Mucosa of descending colon (tissue), 3 donors: ENCODE results near the gene CORO1C. TPM values are rescaled to one million over a fixed set of nuclear protein-coding genes. Genes with fewer than 3 reads are reported as not detected.

ENCODE experiments used
- ATAC-seq: fragments of 200-7000 bp; cut with Tn5 transposase; one replicate; pipeline ENCODE4 v1.9.1; 2020; ENCODE audit warnings: mild to moderate bottlenecking, moderate library complexity
- DNase-seq, 3 donors: peaks; one replicate each; pipeline ENCODE4 v3.0.0-alpha.2; 2020
- H3K36me3 ChIP-seq: fragments of 200-600 bp; one replicate; pipeline ENCODE4 v1.8.0; 2021; ENCODE audit warnings: low read depth, mild to moderate bottlenecking
- H3K4me1 ChIP-seq: fragments of 200-600 bp; one replicate; pipeline ENCODE4 v1.8.0; 2021; ENCODE audit warnings: low read depth, mild to moderate bottlenecking
- H3K4me3 ChIP-seq: fragments of 200-600 bp; one replicate; pipeline ENCODE4 v1.8.0; 2021; ENCODE audit warnings: mild to moderate bottlenecking
- H3K9me3 ChIP-seq: fragments of 200-600 bp; one replicate; pipeline ENCODE4 v1.8.0; 2021; ENCODE audit warnings: mild to moderate bottlenecking
- CTCF ChIP-seq: fragments of 200-600 bp; IDR thresholded peaks from one replicate; pipeline ENCODE4 v1.8.0; 2022; ENCODE audit warnings: antibody characterized with exemption, mild to moderate bottlenecking
- intact Hi-C, 2 donors: fragments of 100-400 bp; cut with DNase I in 1 of 2; cut with micrococcal nuclease in 1 of 2; formaldehyde crosslinking; loops; one replicate each; pipeline versions ENCODE4 v1.11.0 to v1.11.1; 2022; cut with DNase I, micrococcal nuclease
- total RNA-seq, 3 donors: library from RNA; stranded (reverse); fragmentation: NEBNext Ultra II Directional in 2 of 3; extraction: Animal tissue kit (Norgen Biotek cat#: 25700) in 2 of 3; gene quantifications; one replicate each; pipeline versions ENCODE4 v1.2.1 to v1.2.4, GENCODE V29; 2021 to 2023
- donor health status: DM: no; HTN: no; CAD: no; lungs with moderate emphysema.
- donor health status: DM: no; HTN: no; CAD: no.
- donor health status: DM: no; HTN: yes; CAD: no.

Gene CORO1C
- total RNA-seq, 3 donors from 2014 or later, result 80.5 to 328 (median 123) TPM

GRCh38 chr12:108603743-108604142, 127.6 kb downstream of the CORO1C start:
- DNase-seq, result no peak
- intact Hi-C loops, result no loop called here
- no peak for TF ChIP-seq CTCF

GRCh38 chr12:108602976-108603704, 128.2 kb downstream of the CORO1C start:
- Histone ChIP-seq H3K36me3 (no peaks in the 10 kb centered on the region), H3K9me3 (no peaks in the 10 kb centered on the region), H3K4me3 (no peak overlapping the region), H3K4me1 (no peaks in the 10 kb centered on the region)
- DNase-seq (no peak), ATAC-seq (no peak)
- intact Hi-C loops, result no loop called here
- no peak for TF ChIP-seq CTCF

More at GRCh38 chr12:108603743-108604142, 127.6 kb downstream of the CORO1C start:
- H3K36me3 ChIP-seq, result no peaks in the 10 kb centered on the region
- H3K4me1 ChIP-seq, result no peaks in the 10 kb centered on the region
- ATAC-seq, result no peak
- no peaks in the 10 kb centered on the region for H3K9me3 ChIP-seq
- no peak overlapping the region for H3K4me3 ChIP-seq

GRCh38 chr12:108602209-108602705, 129.1 kb downstream of the CORO1C start:
- no peak overlapping the region for H3K4me3 ChIP-seq
- no peaks in the 10 kb centered on the region for H3K4me1 ChIP-seq
- DNase-seq, result no peak
- intact Hi-C loops, result no loop called here
- no peak for ATAC-seq
- H3K36me3 ChIP-seq, result no peaks in the 10 kb centered on the region
- TF ChIP-seq CTCF, result no peak
- no peaks in the 10 kb centered on the region for H3K9me3 ChIP-seq

GRCh38 chr12:108600702-108601007, 130.7 kb downstream of the CORO1C start:
- Histone ChIP-seq H3K36me3 (no peaks in the 10 kb centered on the region), H3K4me1 (no peaks in the 10 kb centered on the region), H3K9me3 (no peaks in the 10 kb centered on the region), H3K4me3 (no peak overlapping the region)
- DNase-seq (no peak), ATAC-seq (no peak)
- TF ChIP-seq CTCF, result no peak
- intact Hi-C loops, result no loop called here

- no peak for DNase-seq
- Histone ChIP-seq H3K9me3 (no peaks in the 10 kb centered on the region), H3K4me3 (no peak overlapping the region), H3K36me3 (no peaks in the 10 kb centered on the region), H3K4me1 (no peaks in the 10 kb centered on the region)
- no peak for ATAC-seq
- intact Hi-C loops, result no loop called here
- no peak for TF ChIP-seq CTCF
These were observed 131.2 kb downstream of the CORO1C start for GRCh38 chr12:108599948-108600701.
